Suprapubic skin (tissue), 4 donors: ENCODE data around the gene HSPG2. TPM values are rescaled to one million over a fixed set of nuclear protein-coding genes. Genes with fewer than 3 reads are reported as not detected.

Experiments
- DNase-seq, 2 donors: peaks; one replicate each; pipeline ENCODE4 v3.0.0-alpha.2; 2019; ENCODE audit warnings: low spot score in 2 of 2
- H3K27ac ChIP-seq: fragments of 200-600 bp; sonication (generic); one replicate; pipeline ENCODE4 v1.5.1; 2019
- H3K27me3 ChIP-seq: fragments of 200-600 bp; sonication (generic); one replicate; pipeline ENCODE4 v1.5.1; 2019
- H3K36me3 ChIP-seq: fragments of 200-600 bp; sonication (generic); one replicate; pipeline ENCODE4 v1.5.1; 2019
- H3K4me1 ChIP-seq: fragments of 200-600 bp; sonication (generic); one replicate; pipeline ENCODE4 v1.5.1; 2019
- H3K4me3 ChIP-seq: fragments of 200-600 bp; sonication (generic); one replicate; pipeline ENCODE4 v1.5.1; 2019; ENCODE audit warnings: mild to moderate bottlenecking
- H3K9me3 ChIP-seq: fragments of 200-600 bp; sonication (generic); one replicate; pipeline ENCODE4 v1.5.1; 2019
- EP300 ChIP-seq: sonication (generic); formaldehyde crosslinking; IDR thresholded peaks from one replicate; pipeline ENCODE4 v1.6.1; 2017; ENCODE audit warnings: antibody characterized with exemption
- POLR2A ChIP-seq, 2 donors: fragments of 450-650 bp; IDR thresholded peaks; one replicate each; pipeline ENCODE4 v1.6.1; 2017; ENCODE audit warnings: antibody characterized with exemption in 2 of 2, mild to moderate bottlenecking in 2 of 2, moderate library complexity in 2 of 2
- POLR2AphosphoS5 ChIP-seq, 3 donors: sonication (generic); formaldehyde crosslinking; IDR thresholded peaks; one replicate each; pipeline ENCODE4 v1.6.1; 2017; ENCODE audit warnings: antibody characterized with exemption in 3 of 3
- WGBS: methylation state at CpG from one replicate; pipeline ENCODE4 v1.1.5; 2018; 5-methylcytosine and 5-hydroxymethylcytosine counted together
- total RNA-seq, 4 donors: library from RNA; depleted of rRNA; stranded (reverse); fragments of >200 nt; gene quantifications; one replicate each; pipeline ENCODE4 v1.1.0, GENCODE V29; 2016
- TF ChIP-seq, protein P1 (sequence below), 2 donors: fragments of 200-600 bp in 1 of 2; fragments of 450-650 bp in 1 of 2; sonication (generic) in 1 of 2; IDR thresholded peaks; one replicate each; pipeline ENCODE4 v1.5.1; 2016 to 2019; ENCODE audit warnings: antibody characterized with exemption in 2 of 2, mild to moderate bottlenecking in 1 of 2, moderate library complexity in 1 of 2

The HSPG2 gene
- total RNA-seq, 4 donors from 2014 or later: 97.5 to 164 (median 131) TPM

DNA sequence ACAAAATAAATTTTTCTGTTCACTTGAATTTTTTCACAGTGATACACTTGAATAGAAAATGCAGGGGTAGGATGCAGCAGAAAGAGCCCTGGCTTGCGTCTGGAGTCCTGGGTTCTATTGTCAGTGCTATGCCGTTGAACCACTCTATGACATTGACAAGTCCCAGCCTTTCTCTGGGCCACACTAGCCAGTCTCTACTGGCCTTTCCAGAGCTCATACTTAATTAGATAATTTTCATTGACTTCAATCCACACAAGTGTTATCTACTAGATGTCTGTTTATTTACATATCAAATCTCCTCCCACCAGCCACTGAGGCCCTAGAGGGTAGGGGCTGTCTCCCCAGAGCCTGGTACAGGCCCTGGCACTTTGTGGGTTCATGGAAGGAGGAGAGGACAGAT, 24.2 kb upstream of the HSPG2 start:
- Histone ChIP-seq H3K27me3 (no peaks in the 10 kb centered on the region), H3K4me3 (no peak overlapping the region), H3K9me3 (no peaks in the 10 kb centered on the region), H3K4me1 (peaks cover 26% of the 10 kb centered on the region), H3K27ac (no peak overlapping the region), H3K36me3 (no peaks in the 10 kb centered on the region)
- TF ChIP-seq POLR2A (IDR thresholded peaks at IDR 0.05) (no peak), EP300 (no peak), POLR2AphosphoS5 (IDR thresholded peaks at IDR 0.05) (no peak)
- TF ChIP-seq, protein P1, sequence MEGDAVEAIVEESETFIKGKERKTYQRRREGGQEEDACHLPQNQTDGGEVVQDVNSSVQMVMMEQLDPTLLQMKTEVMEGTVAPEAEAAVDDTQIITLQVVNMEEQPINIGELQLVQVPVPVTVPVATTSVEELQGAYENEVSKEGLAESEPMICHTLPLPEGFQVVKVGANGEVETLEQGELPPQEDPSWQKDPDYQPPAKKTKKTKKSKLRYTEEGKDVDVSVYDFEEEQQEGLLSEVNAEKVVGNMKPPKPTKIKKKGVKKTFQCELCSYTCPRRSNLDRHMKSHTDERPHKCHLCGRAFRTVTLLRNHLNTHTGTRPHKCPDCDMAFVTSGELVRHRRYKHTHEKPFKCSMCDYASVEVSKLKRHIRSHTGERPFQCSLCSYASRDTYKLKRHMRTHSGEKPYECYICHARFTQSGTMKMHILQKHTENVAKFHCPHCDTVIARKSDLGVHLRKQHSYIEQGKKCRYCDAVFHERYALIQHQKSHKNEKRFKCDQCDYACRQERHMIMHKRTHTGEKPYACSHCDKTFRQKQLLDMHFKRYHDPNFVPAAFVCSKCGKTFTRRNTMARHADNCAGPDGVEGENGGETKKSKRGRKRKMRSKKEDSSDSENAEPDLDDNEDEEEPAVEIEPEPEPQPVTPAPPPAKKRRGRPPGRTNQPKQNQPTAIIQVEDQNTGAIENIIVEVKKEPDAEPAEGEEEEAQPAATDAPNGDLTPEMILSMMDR (IDR thresholded peaks at IDR 0.05): no peak
- 72% methylated on average over 2 of the region's 2 CpGs for WGBS
- DNase-seq: no peak

DNA sequence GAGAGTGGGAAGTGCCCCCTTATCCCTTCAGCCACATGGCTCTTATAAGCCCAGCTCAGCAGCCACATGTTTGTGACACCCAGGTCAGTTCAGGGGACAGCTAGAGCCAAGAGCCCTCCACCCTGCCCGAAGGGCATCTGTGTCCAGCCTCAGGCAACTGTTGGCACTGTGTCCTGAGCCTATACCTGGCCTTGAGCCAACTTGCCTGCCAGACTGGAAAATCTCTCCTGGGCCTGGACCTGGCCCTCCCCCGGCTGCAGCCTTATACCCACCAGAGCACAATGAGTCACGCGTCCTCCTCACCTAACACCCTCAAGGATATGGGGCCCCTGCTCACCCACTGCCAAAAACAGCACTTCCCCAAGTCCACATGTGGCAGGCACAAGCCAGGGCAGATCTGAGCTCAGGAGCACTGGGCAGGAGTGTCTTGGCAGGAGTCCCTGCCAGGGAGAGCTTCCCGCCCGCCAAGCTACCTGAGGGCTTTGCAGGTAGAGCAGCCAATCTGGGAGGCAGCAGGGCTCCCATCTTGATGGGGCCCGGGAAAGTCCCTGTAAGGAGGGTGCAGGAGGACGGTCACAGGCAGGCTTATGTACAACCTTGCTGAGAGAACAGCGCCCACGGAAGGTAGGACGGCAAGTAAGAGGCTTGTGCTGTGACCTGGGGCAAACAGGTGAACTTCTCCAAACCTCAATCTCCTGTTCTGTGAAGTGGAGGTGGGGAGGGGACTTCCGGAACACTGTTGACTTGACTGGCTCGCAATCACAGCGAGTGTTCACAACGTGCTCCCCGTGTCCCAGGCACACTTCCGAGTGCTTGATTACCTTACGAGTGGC, 19.8 kb upstream of the HSPG2 start:
- peak overlapping the region; percentile 75 for H3K27ac ChIP-seq
- no peaks in the 10 kb centered on the region for H3K9me3 ChIP-seq
- no peaks in the 10 kb centered on the region for H3K36me3 ChIP-seq
- no peak overlapping the region for H3K4me3 ChIP-seq
- no peak for DNase-seq
- TF ChIP-seq POLR2AphosphoS5 (IDR thresholded peaks at IDR 0.05): peak in 2 of 3 donors; percentile 5 to 7
- TF ChIP-seq, protein P1 (IDR thresholded peaks at IDR 0.05): no peak
- no peaks in the 10 kb centered on the region for H3K27me3 ChIP-seq
- H3K4me1 ChIP-seq: peaks cover 33% of the 10 kb centered on the region
- 33% methylated on average over 10 of the region's 18 CpGs for WGBS

DNA sequence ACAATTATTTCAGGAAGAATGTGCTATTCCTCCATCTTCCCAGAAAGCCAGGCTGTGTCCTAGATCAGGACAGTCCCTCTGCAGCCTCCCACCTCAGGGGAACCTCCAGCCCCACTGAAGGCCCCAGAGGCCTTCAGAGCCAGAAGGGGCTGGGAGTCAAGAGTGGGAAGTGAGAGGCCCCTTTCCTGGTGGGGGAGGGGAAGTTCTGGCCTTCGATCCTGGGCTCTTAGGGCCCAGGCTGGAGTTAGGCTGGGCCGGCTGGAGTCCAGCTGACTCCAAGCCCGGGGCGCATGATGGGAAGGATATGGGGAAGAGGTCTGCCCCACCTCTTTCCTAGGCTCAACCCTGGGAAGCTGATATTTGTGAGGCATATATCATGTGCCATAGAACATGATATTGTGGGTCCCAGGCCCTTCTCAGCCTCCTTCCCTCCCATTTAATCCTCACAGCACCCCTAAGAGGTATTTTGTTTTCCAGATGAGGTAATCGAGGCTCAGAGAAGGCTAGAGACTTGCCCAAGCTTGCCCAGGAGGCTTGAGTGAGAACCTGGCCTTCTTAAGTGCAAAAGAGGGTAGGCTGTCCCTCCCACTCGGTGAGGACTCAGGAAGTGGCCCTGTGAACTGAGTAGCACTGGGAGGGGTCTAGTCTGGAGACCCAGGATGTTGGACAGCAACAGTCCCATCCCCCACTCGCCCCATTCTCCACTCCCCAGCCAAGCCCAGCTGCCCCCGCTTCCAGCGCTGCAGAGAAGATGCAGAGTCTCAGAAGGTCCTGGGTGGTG, 18.6 kb upstream of the HSPG2 start:
- no peak for TF ChIP-seq POLR2A (IDR thresholded peaks at IDR 0.05)
- TF ChIP-seq EP300: no peak
- TF ChIP-seq, protein P1 (IDR thresholded peaks at IDR 0.05): no peak
- no peak for TF ChIP-seq POLR2AphosphoS5 (IDR thresholded peaks at IDR 0.05)
- H3K4me3 ChIP-seq: no peak overlapping the region
- 52% methylated on average over 8 of the region's 9 CpGs for WGBS
- H3K27me3 ChIP-seq: no peaks in the 10 kb centered on the region
- no peaks in the 10 kb centered on the region for H3K36me3 ChIP-seq
- peak overlapping the region; percentile 75 for H3K27ac ChIP-seq
- H3K4me1 ChIP-seq: peaks cover 33% of the 10 kb centered on the region
- H3K9me3 ChIP-seq: no peaks in the 10 kb centered on the region
- DNase-seq: no peak

DNA sequence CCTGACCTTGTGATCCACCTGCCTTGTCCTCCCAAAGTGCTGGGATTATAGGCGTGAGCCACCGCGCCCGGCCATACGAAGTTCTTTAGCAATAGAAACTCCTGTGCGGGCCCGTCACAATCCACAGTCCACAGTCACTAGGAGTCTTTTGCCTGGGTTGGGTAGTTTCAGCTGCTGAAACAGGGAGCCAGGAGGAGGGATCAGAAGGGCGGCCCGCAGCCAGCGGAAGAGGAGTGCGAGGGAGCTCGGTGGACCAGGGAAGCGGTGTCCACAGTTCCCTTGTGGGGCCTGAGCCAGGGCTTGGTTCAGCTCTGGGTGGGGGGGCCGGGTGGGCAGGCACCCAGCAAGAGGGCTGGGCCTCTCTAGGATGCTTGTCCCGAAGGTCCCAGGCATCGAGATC, 17.9 kb upstream of the HSPG2 start:
- WGBS: 47% methylated on average over 16 of the region's 16 CpGs
- DNase-seq: no peak

More for the DNA sequence above, 17.9 kb upstream of the HSPG2 start:
- H3K36me3 ChIP-seq: no peaks in the 10 kb centered on the region
- H3K27me3 ChIP-seq: no peaks in the 10 kb centered on the region
- TF ChIP-seq POLR2AphosphoS5 (IDR thresholded peaks at IDR 0.05) (no peak), EP300 (no peak), POLR2A (IDR thresholded peaks at IDR 0.05) (no peak)
- TF ChIP-seq, protein P1 (IDR thresholded peaks at IDR 0.05): no peak
- H3K9me3 ChIP-seq: no peaks in the 10 kb centered on the region
- H3K4me1 ChIP-seq: peaks cover 33% of the 10 kb centered on the region
- no peak overlapping the region for H3K4me3 ChIP-seq
- peak overlapping the region; percentile 75 for H3K27ac ChIP-seq
